GM12878 (cell line): ENCODE results near the gene APCDD1L. TPM values are rescaled to one million over a fixed set of nuclear protein-coding genes. Genes with fewer than 3 reads are reported as not detected.

Experiments used
- BCLAF1 ChIP-seq: fragments of 450-650 bp; IDR thresholded peaks from 2 replicates; pipeline ENCODE4 v1.6.1; 2017; ENCODE audit warnings: antibody characterized with exemption, mild to moderate bottlenecking, moderate library complexity
- GATAD2B ChIP-seq: fragments of 450-650 bp; conservative IDR thresholded peaks from 2 replicates; pipeline ENCODE4 v1.6.1; 2017; ENCODE audit warnings: low read depth, mild to moderate bottlenecking, moderate library complexity
- IRF5 ChIP-seq: fragments of 450-650 bp; IDR thresholded peaks from 2 replicates; pipeline ENCODE4 v1.6.1; 2017; ENCODE audit warnings: borderline replicate concordance
- KAT2A ChIP-seq: conservative IDR thresholded peaks from 2 replicates; pipeline ENCODE4 v1.6.1; 2011; ENCODE audit warnings: low read depth, low read length; ENCODE audit not compliant: control insufficient read depth
- ZNF687 ChIP-seq: fragments of 450-650 bp; IDR thresholded peaks from 2 replicates; pipeline ENCODE4 v1.6.1; 2017; ENCODE audit warnings: mild to moderate bottlenecking, moderate library complexity
- polyA plus RNA-seq, 11 experiments: library from polyadenylated mRNA; depleted of rRNA in 4 of 11; unstranded in 6 of 11; stranded (reverse) in 5 of 11; fragments of >200 nt; fragmentation: Nextera tagmentation in 4 of 11; fragmentation: Illumina TruSeq in 1 of 11; extraction: Ambion mirVana in 4 of 11; extraction: Trizol in 1 of 11; gene quantifications; 1 replicate in 1 of 11; 2 replicates in 10 of 11; pipeline versions ENCODE4 v1.2.1 to v1.2.3, GENCODE V29; 2011 to 2016; ENCODE audit warnings: inconsistent platforms in 2 of 11, missing spikeins in 2 of 11, low read depth in 1 of 11
- total RNA-seq, 4 experiments: library from RNA; depleted of rRNA in 3 of 4; stranded (reverse); fragments of >200 nt in 3 of 4; fragmentation: Illumina TruSeq in 1 of 4; extraction: Trizol in 1 of 4; gene quantifications; 2 replicates each; pipeline versions ENCODE4 v1.2.1 to v1.2.3, GENCODE V29; 2013 to 2021

Gene APCDD1L
- total and polyA plus RNA-seq, 10 of the 15 experiments (the other 5 are each of a cell fraction or from before 2014, with no cell fraction given) = 0.14 to 0.50 TPM; not detected in 8

GRCh38 chr20:58515233-58516212, at the start of gene APCDD1L (continued):
- TF ChIP-seq BCLAF1 = no peak
- no peak for TF ChIP-seq IRF5
- no peak for TF ChIP-seq ZNF687
- no peak for TF ChIP-seq KAT2A
- no peak for TF ChIP-seq GATAD2B
